ENCODE data around the gene PHACTR3.

The PHACTR3 gene

GRCh38 chr20:59656417-59656816 is 52.1 kb downstream of the PHACTR3 start:
- DNase-seq = no peak

- no peak for DNase-seq
These were observed 53.2 kb downstream of the PHACTR3 start for GRCh38 chr20:59657459-59658046.

GRCh38 chr20:59660471-59660870 is 56.1 kb downstream of the PHACTR3 start:
- DNase-seq = no peak

GRCh38 chr20:59661153-59661552 is 56.8 kb downstream of the PHACTR3 start:
- no peak for DNase-seq

- no peak for DNase-seq
These were observed 57.3 kb downstream of the PHACTR3 start for GRCh38 chr20:59661621-59662020.

- DNase-seq = no peak
These were observed 57.8 kb downstream of the PHACTR3 start for GRCh38 chr20:59662161-59662560.

GRCh38 chr20:59662856-59663512 is 58.6 kb downstream of the PHACTR3 start:
- no peak for DNase-seq

- no peak for DNase-seq
These were observed 59.2 kb downstream of the PHACTR3 start for GRCh38 chr20:59663513-59664060.

- no peak for DNase-seq
These were observed 60.1 kb downstream of the PHACTR3 start for GRCh38 chr20:59664421-59664941.

GRCh38 chr20:59665656-59666555 is 61.6 kb downstream of the PHACTR3 start:
- DNase-seq = no peak

- DNase-seq = no peak
These were observed 62.2 kb downstream of the PHACTR3 start for GRCh38 chr20:59666586-59666985.

GRCh38 chr20:59667131-59667530 is 62.8 kb downstream of the PHACTR3 start:
- no peak for DNase-seq

- no peak for DNase-seq
These were observed 63.7 kb downstream of the PHACTR3 start for GRCh38 chr20:59667981-59668515.

- no peak for DNase-seq
These were observed 64.8 kb downstream of the PHACTR3 start for GRCh38 chr20:59668926-59669850.

GRCh38 chr20:59670786-59671492 is 66.6 kb downstream of the PHACTR3 start:
- DNase-seq = no peak

GRCh38 chr20:59671661-59672471 is 67.5 kb downstream of the PHACTR3 start:
- DNase-seq = no peak

- DNase-seq = no peak
These were observed 68.2 kb downstream of the PHACTR3 start for GRCh38 chr20:59672576-59672975.

GRCh38 chr20:59673288-59673997 is 69.1 kb downstream of the PHACTR3 start:
- no peak for DNase-seq

GRCh38 chr20:59673998-59674445 is 69.7 kb downstream of the PHACTR3 start:
- no peak for DNase-seq
